Measurements from ENCODE around the gene CNOT3. TPM values are rescaled to one million over a fixed set of nuclear protein-coding genes. Genes with fewer than 3 reads are reported as not detected.

The CNOT3 gene
- total and polyA plus RNA-seq, 9 of the 15 experiments (the other 6 are each of a cell fraction or from before 2014, with no cell fraction given): 0.27 to 60.4 (median 9.9) TPM

- TF ChIP-seq KLF13 (tag; IDR thresholded peaks at IDR 0.05; ENCODE audit: borderline replicate concordance, low read depth) (no peak; the same call in none of the 2 replicates), SIN3A (IDR thresholded peaks at IDR 0.05; ENCODE audit: borderline replicate concordance in 2 of 2, control insufficient read depth in 1 of 2, low read depth in 2 of 2, low read length in 2 of 2) (peak; percentile 59 to 82; a peak in 2 of 4 replicates), KAT8 (IDR thresholded peaks at IDR 0.05; ENCODE audit: low read depth) (no peak), ZNF583 (CRISPR knock-in tag; IDR thresholded peaks at IDR 0.05) (no peak), SUPT5H (IDR thresholded peaks at IDR 0.05) (peak; percentile 52; the same call in 1 of the 2 replicates), CBFB (CRISPR knock-in tag; IDR thresholded peaks at IDR 0.05) (peak; percentile 71; the same call in 1 of the 2 replicates), BRD4 (IDR thresholded peaks at IDR 0.05) (no peak), UBTF (IDR thresholded peaks at IDR 0.05; ENCODE audit: borderline replicate concordance in 1 of 2, low read depth in 2 of 2, low read length in 2 of 2) (peak in 1 of 2 experiments; percentile 66; a peak in 1 of 4 replicates), TFAM (CRISPR knock-in tag; conservative IDR thresholded peaks at IDR 0.05) (no peak), POLR3G (IDR thresholded peaks at IDR 0.05; ENCODE audit: extremely low read depth, insufficient read length, insufficient replicate concordance) (no peak), LEF1 (IDR thresholded peaks at IDR 0.05) (no peak), TCF3 (CRISPR knock-in tag; IDR thresholded peaks at IDR 0.05) (no peak), YY1 (IDR thresholded peaks at IDR 0.05; ENCODE audit: borderline replicate concordance in 1 of 3, control insufficient read depth in 1 of 3, extremely low read depth in 1 of 3, insufficient read depth in 3 of 3, insufficient read length in 1 of 3, insufficient replicate concordance in 2 of 3, low read depth in 1 of 3, low read length in 2 of 3) (peak in 1 of 3 experiments; percentile 8), ZNF695 (CRISPR knock-in tag; IDR thresholded peaks at IDR 0.05) (no peak), POLR2A (conservative IDR thresholded peaks at IDR 0.05) (peak; percentile 49), RERE (CRISPR knock-in tag; IDR thresholded peaks at IDR 0.05; ENCODE audit: borderline replicate concordance) (0 out of 2 replicates have a peak, but pooled peaks have one; percentile 25), CXXC5 (CRISPR knock-in tag; IDR thresholded peaks at IDR 0.05) (peak; percentile 75), ZNF280A (IDR thresholded peaks at IDR 0.05; ENCODE audit: low read depth, partially characterized antibody) (no peak)
These were observed 53.6 kb downstream of the CNOT3 start, which contains the start of gene TSEN34 (continued) for GRCh38 chr19:54191011-54191810.

Data from K562 (cell line).